Umbilical cord (tissue), 2 donors: ENCODE measurements around the gene NOS1AP. TPM values are rescaled to one million over a fixed set of nuclear protein-coding genes. Genes with fewer than 3 reads are reported as not detected.
A peak's percentile ranks its signal among the peaks of the same experiment; 100 is the strongest.

Experiments used
- DNase-seq: peaks from one replicate; pipeline ENCODE4 v3.0.0-alpha.2; 2015; ENCODE audit warnings: low spot score
- total RNA-seq: library from RNA; depleted of rRNA; stranded (reverse); fragments of >200 nt; gene quantifications from one replicate; pipeline ENCODE4 v1.2.3, GENCODE V29; 2014; ENCODE audit warnings: low replicate concordance; ENCODE audit not compliant: insufficient read depth

NOS1AP gene
- total RNA-seq, 1 donor from 2014 or later: 2.9 TPM

- peak; percentile 8 for DNase-seq
These were observed 67.9 kb downstream of the NOS1AP start for GRCh38 chr1:162137179-162137960.

GRCh38 chr1:162138112-162138511 is 68.6 kb downstream of the NOS1AP start:
- DNase-seq: no peak

- DNase-seq: no peak
These were observed 69.2 kb downstream of the NOS1AP start for GRCh38 chr1:162138599-162139181.

GRCh38 chr1:162139211-162139610 is 69.7 kb downstream of the NOS1AP start:
- no peak for DNase-seq

GRCh38 chr1:162141281-162142054 is 72.0 kb downstream of the NOS1AP start:
- DNase-seq: no peak

GRCh38 chr1:162142968-162143367 is 73.5 kb downstream of the NOS1AP start:
- no peak for DNase-seq

- no peak for DNase-seq
These were observed 74.8 kb downstream of the NOS1AP start for GRCh38 chr1:162144268-162144667.

GRCh38 chr1:162144853-162145252 is 75.4 kb downstream of the NOS1AP start:
- no peak for DNase-seq

GRCh38 chr1:162145280-162145965 is 75.9 kb downstream of the NOS1AP start:
- peak; percentile 35 for DNase-seq

- peak; percentile 24 for DNase-seq
These were observed 76.6 kb downstream of the NOS1AP start for GRCh38 chr1:162145966-162146696.

GRCh38 chr1:162147760-162148159 is 78.3 kb downstream of the NOS1AP start:
- no peak for DNase-seq

- DNase-seq: no peak
These were observed 80.6 kb downstream of the NOS1AP start for GRCh38 chr1:162150112-162150511.

- DNase-seq: peak; percentile 25
These were observed 82.7 kb downstream of the NOS1AP start for GRCh38 chr1:162151900-162152829.

- DNase-seq: no peak
These were observed 83.9 kb downstream of the NOS1AP start for GRCh38 chr1:162153374-162153773.

GRCh38 chr1:162157469-162157868 is 88.0 kb downstream of the NOS1AP start:
- no peak for DNase-seq

- no peak for DNase-seq
These were observed 89.3 kb downstream of the NOS1AP start for GRCh38 chr1:162158624-162159271.

- DNase-seq: peak; percentile 17
These were observed 90.0 kb downstream of the NOS1AP start for GRCh38 chr1:162159515-162159914.

- DNase-seq: no peak
These were observed 92.5 kb downstream of the NOS1AP start for GRCh38 chr1:162161916-162162550.

- no peak for DNase-seq
These were observed 96.0 kb downstream of the NOS1AP start for GRCh38 chr1:162165528-162165927.
